ENCODE measurements around the gene AEBP1.
A peak's percentile ranks its signal among the peaks of the same experiment; 100 is the strongest.

Gene AEBP1

GRCh38 chr7:44066494-44067063 is 37.6 kb upstream of the AEBP1 start:
- no peak for DNase-seq (ENCODE audit: low read depth)

- DNase-seq (ENCODE audit: low read depth) = no peak
Observed at GRCh38 chr7:44067064-44067951, 36.8 kb upstream of the AEBP1 start.

- DNase-seq (ENCODE audit: low read depth) = no peak
Observed at GRCh38 chr7:44068054-44068453, 36.1 kb upstream of the AEBP1 start.

- no peak for DNase-seq (ENCODE audit: low read depth)
Observed at GRCh38 chr7:44071726-44072363, 32.3 kb upstream of the AEBP1 start.

GRCh38 chr7:44072364-44073231 is 31.5 kb upstream of the AEBP1 start:
- peak; percentile 61 for DNase-seq (ENCODE audit: low read depth)

- no peak for DNase-seq (ENCODE audit: low read depth)
Observed at GRCh38 chr7:44073664-44074348, 30.3 kb upstream of the AEBP1 start.

GRCh38 chr7:44074349-44074695 is 29.8 kb upstream of the AEBP1 start:
- DNase-seq (ENCODE audit: low read depth) = no peak

GRCh38 chr7:44075296-44076075 is 28.7 kb upstream of the AEBP1 start:
- DNase-seq (ENCODE audit: low read depth) = no peak

- no peak for DNase-seq (ENCODE audit: low read depth)
Observed at GRCh38 chr7:44076101-44076895, 27.8 kb upstream of the AEBP1 start.

- DNase-seq (ENCODE audit: low read depth) = no peak
Observed at GRCh38 chr7:44077061-44077460, 27.1 kb upstream of the AEBP1 start.

GRCh38 chr7:44077681-44078091 is 26.5 kb upstream of the AEBP1 start:
- DNase-seq (ENCODE audit: low read depth) = no peak

- no peak for DNase-seq (ENCODE audit: low read depth)
Observed at GRCh38 chr7:44078521-44078920, 25.6 kb upstream of the AEBP1 start.

GRCh38 chr7:44079331-44080021 is 24.7 kb upstream of the AEBP1 start:
- no peak for DNase-seq (ENCODE audit: low read depth)

GRCh38 chr7:44080118-44080517 is 24.0 kb upstream of the AEBP1 start:
- DNase-seq (ENCODE audit: low read depth) = no peak

GRCh38 chr7:44080686-44081265 is 23.4 kb upstream of the AEBP1 start:
- DNase-seq (ENCODE audit: low read depth) = no peak

- no peak for DNase-seq (ENCODE audit: low read depth)
Observed at GRCh38 chr7:44081266-44081748, 22.8 kb upstream of the AEBP1 start.

GRCh38 chr7:44082541-44083207 is 21.5 kb upstream of the AEBP1 start:
- DNase-seq (ENCODE audit: low read depth) = peak; percentile 90

- no peak for DNase-seq (ENCODE audit: low read depth)
Observed at GRCh38 chr7:44083796-44084195, 20.3 kb upstream of the AEBP1 start.

All from HS-27A (cell line).